HG03520 (cell line): ENCODE measurements around the gene HSPA9.

ENCODE experiments used
- ATAC-seq: cut with Tn5 transposase; IDR thresholded peaks from one replicate; pipeline ENCODE4 v1.9.1; 2021; ENCODE audit warnings: mild to moderate bottlenecking, moderate library complexity; ENCODE audit not compliant: unreplicated experiment

The HSPA9 gene

DNA sequence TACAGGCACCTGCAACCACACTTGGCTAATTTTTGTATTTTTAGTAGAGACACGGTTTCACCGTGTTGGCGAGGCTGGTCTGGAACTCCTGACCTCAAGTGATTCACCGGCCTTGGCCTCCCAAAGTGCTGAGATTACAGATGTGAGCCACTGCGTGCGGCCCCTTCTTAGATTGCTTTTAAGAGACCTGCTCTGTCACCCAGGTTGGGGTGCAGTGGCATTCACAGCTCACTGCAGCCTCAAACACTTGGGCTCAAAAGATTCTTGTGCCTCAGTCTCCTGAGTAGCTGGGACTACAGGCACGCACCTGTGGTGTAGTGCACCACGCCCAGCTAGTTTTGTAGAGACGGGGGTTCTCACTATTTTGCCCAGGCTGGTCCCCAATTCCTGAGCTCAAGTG, 11.0 kb downstream of the HSPA9 start:
- ATAC-seq: no peak

DNA sequence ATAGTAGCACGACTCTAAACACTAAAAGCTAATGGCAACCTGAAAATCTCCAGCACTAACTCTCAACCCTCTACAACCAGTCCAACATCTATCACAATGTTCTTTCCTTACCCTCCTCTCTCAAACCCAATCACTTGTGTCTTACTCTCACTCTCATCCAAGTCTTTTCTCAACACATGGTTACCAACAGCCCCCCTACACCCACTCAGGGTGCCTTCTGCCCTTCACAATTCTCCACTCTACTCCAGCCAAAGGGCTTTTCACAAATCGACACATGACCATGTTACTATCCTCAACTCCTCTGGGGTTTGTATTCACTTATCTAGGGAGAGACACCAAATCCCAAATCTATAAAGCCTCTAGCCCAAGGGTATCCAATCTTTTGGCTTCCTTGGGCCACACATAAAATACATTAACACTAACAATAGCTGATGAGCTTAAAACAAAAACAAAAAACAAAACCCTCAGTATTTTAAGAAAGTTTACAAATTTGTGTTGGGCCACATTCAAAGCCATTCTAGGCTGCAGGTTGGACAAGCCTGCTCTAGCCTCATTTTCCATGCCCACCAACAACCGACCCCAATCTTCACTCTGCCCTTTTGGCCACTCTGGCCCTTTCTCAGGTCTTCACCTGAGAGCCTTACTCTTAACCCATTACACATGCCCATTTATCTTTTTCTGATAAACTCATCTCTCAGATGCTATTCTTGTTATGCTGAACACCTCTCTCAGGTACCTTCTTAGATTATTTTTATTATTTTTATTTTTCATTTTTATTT, 11.7 kb downstream of the HSPA9 start:
- no peak for ATAC-seq

DNA sequence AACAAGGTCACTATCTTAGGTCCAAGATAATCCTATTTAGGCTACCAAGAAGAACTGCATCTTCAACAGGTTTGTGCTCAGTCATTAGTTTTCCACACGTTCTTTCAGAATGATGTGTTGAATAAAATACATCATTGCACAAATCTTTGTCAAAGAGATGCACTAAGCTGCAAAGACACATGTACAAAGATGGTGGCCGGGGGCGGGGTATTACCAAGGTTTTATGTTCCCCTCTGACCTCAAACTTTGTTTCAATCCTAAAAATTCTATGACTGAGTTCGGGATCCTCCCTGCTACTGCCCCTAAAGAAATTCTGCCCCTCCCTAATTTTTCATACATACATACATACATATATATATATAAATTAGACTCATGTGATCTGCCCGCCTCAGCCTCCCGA, 14.2 kb downstream of the HSPA9 start:
- no peak for ATAC-seq

DNA sequence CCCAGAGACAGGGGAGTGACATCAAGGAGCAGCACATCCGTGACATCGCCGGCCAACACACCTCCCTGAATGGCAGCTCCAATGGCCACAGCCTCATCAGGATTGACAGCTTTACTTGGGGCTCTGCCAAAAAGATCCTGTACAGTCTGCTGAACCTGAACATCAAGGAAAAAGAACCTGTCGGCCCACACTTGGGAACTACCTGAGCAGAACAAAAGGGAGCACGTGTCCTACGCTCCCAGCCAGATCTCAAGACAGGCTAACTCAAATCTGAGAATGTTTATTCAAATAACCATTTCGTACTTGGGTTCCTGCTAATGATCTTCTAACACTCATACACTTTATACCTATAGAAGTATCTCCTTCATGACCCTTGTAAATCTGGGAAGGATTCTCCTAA, 15.3 kb downstream of the HSPA9 start:
- no peak for ATAC-seq

DNA sequence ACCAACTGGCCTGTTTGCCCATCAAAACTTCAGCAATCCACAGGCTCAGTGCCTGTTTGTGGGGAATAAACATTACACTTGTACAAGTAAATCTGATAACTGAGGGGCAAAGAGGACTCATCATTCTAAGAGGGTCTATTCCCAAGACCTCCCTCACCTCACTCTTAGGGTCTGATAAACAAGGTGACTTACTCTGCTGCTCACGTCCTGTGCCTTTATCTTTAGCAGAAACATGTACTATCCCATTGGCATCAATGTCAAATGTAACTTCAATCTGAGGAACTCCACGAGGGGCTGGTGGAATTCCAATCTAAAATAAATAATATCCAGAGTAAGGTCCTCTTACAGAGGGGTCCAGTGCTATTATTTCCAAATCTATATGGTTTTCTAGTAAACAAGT, 17.5 kb downstream of the HSPA9 start:
- no peak for ATAC-seq

DNA sequence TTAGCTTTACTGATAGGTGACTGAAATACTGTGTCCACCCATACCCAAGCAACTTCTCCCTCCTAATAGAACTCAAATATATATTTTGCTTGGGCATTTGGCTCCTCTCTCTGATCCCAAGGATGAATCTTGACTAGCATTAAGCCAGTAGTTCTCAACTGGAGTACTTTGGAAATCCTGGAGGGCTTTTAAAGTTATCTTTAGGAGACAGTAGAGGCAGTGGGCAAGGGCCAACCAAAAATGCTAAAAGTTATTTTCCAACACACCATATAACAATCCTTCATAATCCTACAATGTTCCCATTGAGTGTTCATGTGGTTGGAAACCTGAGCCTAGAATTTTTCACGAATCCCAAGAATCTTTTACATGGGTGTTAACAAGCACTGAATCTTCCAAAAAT, 21.1 kb downstream of the HSPA9 start:
- ATAC-seq: no peak

DNA sequence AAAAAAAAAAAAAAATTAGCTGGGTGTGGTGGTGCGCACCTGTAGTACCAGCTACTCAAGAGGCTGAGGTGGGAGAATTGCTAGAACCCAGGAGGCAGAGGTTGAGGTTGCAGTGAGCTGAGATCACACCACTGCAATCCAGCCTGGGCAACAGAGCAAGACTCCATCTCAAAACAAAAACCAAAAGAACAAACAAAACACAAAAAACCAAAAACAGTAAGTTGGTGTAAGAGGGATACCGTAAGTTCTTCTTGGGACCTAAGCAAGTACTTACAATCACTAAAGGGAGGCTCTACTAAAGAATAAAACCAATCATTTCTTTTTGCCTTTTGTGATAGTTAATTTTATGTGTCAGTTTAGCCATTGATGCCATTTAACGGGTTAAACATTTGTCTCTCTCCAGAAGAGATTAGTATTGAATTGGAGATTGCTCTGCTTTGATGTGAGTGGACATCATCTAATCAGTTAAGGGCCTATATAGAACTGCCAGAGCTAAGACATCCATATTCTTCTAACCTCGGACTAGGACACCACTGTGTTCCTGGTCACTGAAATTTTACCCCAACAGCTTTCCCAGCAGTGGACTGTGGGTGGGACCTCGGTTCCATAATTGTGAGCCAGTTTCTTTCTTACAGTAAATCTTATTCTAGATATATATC, 21.6 kb downstream of the HSPA9 start:
- no peak for ATAC-seq

DNA sequence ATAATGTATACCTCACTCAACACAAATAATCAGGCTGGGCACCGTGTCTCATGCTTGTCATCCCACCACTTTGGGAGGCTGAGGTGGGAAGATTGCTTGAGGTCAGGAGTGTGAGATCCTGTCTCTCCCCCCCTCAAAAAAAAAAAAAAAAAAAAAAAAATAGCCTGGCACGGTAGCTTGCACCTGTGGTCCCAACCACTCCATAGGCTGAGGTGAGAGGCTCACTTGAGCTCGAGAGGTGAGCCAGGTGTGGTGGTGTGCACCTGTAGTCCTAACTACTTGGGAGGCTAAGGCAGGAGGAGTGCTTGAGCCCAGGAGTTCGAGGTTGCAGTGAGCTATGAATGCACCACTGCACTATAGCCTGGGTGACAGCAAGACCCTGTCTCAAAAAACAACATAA, 22.5 kb downstream of the HSPA9 start:
- ATAC-seq: no peak

DNA sequence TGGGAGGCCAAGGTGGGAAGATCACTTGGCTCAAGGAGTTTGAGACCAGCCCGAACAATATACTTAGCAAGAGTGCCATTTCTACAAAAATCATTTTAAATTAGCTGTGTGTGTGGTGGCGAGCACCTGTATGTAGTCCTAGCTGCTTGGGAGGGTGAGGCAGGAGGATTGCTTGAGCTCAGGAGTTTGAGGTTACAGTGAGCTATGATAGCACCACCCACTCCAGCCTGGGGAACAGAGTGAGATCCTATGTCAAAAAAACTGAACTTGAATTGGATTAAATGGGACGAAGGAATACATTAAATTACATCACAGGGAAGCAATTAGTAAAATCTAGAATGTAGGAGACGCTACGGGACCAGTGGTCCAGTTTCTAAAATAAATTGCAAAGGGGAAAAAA, 25.8 kb downstream of the HSPA9 start:
- ATAC-seq: no peak

DNA sequence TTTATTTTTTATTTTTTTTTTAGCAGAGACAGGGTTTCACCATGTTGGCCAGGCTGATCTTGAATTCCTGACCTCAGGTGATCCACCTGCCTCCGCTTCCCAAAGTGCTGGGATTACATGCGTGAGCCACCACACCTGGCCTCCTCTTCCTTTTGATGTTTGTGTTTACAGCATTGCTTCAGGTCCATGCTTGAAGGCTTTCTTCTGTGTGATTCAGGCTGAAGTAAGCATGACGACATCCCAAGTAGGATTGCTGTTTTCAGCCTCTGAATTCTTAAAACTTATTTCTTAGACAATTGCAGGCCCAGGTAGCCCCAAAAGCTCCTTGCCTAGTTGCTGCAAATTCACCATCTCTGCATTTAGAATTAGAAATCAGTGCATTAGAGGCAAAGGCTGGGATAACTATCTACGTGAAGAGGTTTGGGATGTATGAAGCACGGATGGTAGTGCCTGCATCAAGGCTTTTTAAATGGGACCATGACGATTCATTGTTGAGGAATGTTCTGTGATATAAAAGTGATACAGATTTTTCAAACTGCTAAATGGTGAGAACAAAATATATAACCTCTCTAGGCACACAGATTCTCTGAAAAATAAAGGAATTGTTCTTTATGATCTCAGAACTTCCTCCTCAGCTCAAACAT, 29.2 kb downstream of the HSPA9 start:
- ATAC-seq: no peak

DNA sequence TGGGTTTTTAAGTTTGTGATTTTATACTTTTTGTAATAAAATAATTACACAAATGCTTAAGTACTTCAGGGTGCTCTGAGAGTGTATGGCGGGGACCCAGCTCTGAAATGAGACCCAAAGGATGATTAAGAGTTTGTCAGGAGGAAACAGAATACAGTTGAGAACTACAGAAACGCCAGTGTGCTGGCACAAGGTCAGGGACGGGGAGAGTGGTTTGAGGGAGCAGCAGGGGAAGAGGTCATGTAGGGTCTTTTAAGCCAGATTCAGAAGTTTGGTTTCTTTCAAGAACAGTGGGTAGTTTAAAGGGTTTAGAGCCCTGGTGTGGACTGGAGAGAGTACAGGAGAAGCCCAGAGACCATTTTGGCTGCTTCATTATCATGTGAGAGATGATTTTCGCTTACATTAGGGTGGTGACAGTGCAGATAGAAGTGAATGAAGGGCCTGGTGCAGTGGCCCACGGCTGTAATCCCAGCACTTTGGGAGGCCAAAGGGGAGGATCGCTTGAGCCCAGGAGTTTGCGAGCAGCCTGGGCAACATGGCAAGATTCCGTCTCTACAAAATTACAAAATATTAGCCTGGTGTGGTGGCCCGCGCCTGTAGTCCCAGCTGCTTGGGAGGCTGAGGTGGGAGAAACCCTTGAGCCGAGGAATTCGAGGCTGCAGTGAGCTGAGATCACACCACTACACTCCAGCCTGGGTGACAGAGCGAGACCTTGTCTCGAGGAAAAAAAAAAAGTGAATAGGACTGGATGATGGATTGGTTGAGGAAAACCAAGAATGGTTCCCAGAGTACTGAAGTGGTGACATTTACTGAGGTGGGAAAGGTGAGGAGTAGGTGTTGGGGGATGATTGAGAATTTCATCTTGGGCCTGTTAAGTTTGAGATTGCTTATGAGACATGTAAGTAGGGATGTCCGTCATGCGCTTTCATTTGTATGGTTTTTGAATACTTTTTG, 30.7 kb downstream of the HSPA9 start:
- no peak for ATAC-seq

DNA sequence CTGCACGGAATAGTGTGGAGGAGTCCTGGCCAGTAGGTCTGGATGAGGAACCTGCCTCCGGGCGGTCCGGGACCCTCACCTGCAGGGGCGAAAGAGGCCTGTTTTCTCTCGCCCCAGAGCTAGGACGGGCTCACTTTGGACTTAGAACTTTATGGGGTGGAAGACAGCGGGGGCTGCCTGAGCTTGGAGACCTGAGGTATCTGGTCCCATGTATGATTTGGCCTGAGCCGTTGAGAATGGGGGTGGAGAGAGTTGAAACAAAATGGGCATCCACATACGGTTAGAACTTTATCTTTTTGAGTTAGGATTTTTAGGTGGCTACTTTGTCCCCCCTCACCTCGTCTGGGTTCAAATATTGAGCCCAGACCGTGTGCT, 31.5 kb downstream of the HSPA9 start:
- ATAC-seq: peak; percentile 32

DNA sequence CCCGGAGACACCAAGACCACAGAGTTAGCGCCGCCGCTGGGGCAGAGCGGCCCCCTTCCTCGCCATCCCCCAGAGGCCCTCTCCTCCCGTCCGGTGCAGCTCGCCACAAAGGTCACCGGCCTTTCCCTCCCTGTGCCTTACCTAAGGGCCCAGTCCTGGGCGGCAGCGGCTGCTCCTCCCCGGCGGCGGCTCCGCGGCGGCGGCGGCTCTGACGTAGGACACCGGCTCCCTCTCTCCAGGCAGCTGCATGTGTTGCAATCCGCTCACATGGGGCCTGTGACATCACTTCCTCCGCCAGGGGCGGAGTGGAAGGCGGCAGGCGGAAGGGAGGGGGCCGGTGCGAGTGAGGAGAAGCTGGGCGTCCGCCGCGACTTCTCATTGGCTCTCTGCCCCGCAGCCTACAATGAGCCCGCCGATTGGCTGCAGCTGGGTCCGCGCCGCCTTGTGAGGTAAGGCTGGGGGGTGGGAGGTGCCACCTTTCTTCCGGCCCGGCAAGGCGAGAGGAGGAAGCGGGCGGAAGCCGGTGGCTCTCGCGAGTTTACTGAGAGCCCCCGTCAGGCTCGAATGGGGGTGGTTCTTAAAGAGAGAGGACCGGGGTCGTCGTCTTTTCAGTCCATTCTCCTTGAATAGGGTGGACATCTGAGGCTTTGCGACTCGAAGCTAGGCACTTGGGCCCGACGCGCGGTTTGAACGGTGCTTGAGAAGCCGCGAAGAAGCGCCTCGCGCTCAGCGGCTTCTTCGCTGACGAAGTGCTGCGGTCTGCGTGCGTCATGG, 32.1 kb downstream of the HSPA9 start, which contains the start of gene ETF1:
Gene ETF1, minus strand, starts transcription at position 281 of the 774 bp plus-strand sequence. CDS start 318 bp downstream, outside the sequence.
- peak; percentile 92 for ATAC-seq

DNA sequence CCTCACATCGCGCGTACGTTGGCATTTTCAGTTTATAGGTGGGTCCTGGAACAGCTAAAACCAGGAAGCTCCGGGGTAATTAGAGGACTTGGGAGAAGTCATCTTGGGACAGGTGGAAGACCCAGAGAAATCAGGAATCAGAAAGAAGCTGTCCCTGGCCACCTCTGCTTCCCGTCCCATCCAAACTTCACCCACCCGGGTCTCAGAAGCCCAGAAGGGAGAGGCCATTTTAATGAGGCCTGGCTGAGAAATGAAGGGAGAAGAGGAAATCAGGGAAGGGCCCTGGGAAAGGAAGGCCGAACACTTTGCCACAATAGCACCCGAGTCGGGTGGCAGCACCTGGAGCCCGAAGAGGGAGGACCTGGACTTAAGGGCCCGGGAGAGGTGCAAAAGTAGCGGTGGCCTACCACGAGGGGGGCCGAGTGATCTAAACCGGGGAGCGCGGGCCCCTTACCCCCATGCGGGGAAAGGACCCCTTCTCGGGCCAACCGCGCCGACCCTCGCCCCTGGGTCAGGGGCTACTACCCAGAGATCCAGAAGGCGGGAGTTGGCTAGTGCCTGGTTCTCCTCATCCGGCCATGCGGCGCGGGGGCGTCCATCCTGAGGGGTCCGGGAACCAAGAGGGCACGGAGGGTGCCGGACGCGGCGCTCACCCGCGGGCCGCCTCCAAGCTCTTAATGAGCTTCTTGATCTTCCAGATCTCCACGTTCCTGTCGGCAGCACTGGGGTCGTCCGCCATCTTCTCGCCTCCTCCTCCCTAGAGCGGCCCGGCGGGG, 32.8 kb downstream of the HSPA9 start:
- no peak for ATAC-seq

DNA sequence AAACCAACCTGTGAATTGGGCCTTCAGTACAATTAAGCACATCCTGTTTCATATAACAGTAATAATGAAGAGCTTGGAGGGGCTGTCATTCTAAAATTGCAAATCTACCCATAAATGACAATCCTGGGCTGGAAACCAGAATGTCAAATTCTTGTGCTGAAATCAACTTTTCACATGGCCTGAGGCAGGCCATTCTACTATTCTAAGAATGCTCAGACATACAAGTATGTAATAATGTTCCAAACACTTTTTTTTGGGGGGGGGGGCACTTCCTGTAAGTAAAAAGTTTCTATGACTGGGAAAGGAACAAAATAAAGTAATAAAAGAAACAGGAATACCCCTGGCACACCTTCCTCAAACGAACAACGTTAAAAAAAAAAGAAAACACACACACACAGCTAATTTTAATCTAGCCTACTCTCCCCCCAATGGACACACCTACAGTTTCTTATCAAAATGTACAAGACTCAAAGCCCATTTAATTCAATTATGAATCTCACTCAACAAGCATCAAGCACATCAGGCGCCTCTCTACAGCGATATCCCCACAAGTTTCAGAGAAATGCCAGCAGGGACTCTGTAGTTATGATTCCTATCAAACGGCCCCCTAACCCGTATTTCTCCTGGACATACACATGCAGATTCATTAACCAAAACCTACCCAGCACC, 33.6 kb downstream of the HSPA9 start:
- no peak for ATAC-seq

DNA sequence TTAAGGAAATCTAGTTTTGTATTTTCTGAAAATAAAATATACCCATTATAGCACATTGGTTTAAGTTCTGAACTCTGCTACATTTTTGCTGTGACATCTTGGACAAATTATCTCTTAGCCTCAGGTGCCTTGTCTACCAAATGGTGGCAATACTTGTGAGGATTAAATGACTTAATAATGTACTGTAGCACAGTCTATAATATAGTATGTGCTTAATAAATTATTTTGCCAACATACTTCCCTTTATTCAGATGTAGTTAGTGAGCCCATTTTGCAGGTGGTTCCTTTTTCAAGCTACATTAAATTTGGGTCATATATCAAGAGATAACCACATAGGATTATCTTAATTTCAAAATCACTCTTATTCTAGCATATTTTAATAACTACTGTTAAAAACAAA, 35.4 kb downstream of the HSPA9 start:
- no peak for ATAC-seq

DNA sequence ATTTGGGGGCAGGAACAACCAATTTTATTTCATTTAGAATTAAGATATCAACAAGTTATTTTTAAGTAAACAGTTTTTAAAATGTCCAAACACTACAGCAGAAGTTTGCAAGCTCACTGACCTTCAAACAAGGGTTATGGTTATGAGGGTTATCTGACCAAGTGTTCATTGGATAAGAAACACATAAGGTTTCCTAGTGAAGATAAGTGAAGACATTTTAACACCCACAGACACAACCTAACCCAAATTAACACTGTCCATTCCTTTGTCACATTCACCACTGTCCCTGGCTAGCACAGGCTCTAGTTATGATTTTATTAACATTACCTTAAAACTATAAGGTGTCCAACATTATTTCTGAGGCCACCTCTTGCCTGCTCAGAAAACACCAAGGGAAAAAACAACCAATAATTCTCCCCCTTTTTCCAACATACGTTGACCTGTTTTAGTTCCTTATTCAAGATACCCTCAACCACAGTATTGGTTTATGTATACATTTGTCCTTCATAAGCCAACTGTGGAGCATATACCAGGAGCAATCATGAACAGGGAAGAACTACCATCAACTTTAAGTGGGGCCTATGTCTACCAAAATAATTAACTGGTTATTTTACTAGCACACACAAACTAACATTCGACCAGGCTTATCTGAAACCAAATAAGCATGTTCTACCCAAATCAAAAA, 36.1 kb downstream of the HSPA9 start:
- no peak for ATAC-seq

DNA sequence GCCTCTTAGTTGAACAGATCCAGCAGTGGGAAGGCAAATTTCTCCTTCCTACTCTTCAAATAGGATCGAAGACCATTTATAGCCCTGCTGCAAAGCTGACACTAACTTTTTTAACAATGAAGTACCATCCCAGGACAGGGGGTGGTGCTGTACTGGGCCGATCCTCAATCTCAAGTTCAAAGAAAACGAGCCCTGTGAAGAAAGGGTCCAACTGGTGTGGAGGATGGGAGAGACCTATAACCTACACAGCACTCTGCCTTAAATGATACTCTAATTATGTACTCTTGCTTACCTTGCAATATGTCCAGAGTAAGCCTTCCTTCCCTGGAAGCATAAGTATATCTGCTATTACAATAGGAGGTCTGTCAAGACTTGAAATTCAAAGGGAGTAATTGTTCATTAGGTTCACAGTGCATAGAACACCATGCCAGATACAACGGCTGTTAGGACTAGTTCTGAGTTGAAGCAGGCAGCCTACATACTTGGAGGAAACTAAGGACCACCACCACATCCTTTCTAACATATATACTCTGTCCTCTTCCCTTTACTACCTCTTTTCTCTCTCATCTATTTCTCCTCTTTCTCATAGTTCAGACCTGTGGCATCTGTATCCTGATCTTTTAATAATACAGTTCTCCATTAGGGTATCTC, 38.4 kb downstream of the HSPA9 start:
- ATAC-seq: no peak
